ENCODE data around the gene LMTK3.

GRCh38 chr19:48544856-48545750 is 33.5 kb upstream of the LMTK3 start:
- TF ChIP-seq CTCF (conservative IDR thresholded peaks at IDR 0.05 in 1 of 2, IDR thresholded peaks at IDR 0.05 in 1 of 2; ENCODE audit: low read depth in 1 of 2, low read length in 2 of 2) (no peak), EZH2 (IDR thresholded peaks at IDR 0.05; ENCODE audit: low read length, missing control alignments) (no peak)
